ENCODE results near the gene HHIPL2. TPM values are rescaled to one million over a fixed set of nuclear protein-coding genes. Genes with fewer than 3 reads are reported as not detected.

HHIPL2 gene
- not detected for total RNA-seq

DNA sequence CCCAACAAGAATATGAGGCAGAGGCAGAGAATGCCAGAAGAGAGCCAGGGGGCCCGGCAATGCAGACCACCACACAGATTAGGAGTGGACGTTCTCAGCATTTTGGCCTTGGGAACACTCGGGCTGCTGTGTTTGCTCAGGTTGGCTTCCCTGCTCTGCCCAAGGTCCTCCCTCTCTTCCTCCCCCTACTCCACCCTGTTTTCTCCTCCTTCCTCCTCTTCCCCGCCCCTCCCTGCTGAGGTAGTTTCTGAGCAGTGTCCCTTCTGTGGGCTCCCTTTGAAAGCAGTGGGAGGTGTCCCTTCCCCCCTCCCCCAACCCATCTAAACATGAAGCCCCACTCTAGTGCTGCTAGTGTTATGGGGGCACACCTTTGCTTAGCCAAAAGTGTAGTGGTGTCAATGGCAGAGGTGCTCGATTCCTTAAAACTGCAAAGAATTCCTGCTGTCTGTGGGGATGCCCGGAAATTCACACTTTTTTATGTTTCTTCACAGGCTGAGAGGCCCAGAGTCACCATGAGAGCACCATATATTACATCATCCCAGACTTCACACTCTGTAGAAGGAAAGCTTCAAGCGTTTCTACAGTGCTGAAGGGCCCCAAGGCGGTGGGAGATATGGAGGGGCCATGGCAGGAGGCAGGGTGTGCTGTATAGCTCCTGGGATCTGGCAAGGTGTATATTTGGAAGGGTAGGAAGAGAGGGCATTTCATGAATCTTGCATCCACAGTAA is at the start of gene HHIPL2:
Gene HHIPL2 (minus strand): TSS at position 161 of the 728 bp plus-strand sequence. CDS start 60 bp downstream, at position 101.
- ChIA-PET POLR2A (no interaction called here), CTCF (interaction anchor here (1.4 kb wide), 1 partner anchor 86 kb away, joined by 4 read pairs; no protein-coding TSS in a partner anchor)
- Mint-ChIP-seq H3K9me3 (no peaks in the 10 kb centered on the region), H3K4me3 (no peak within 1 kb of the TSS), H3K27me3 (peaks cover 16% of the 10 kb centered on the region), H3K36me3 (ENCODE audit: low read depth) (no peaks in the 10 kb centered on the region), H3K27ac (no peak within 1 kb of the TSS), H3K4me1 (ENCODE audit: low read depth) (no peaks in the 10 kb centered on the region)
- intact Hi-C loops (cut with micrococcal nuclease): no loop called here
- no peak for DNase-seq
- TF ChIP-seq, protein P1, sequence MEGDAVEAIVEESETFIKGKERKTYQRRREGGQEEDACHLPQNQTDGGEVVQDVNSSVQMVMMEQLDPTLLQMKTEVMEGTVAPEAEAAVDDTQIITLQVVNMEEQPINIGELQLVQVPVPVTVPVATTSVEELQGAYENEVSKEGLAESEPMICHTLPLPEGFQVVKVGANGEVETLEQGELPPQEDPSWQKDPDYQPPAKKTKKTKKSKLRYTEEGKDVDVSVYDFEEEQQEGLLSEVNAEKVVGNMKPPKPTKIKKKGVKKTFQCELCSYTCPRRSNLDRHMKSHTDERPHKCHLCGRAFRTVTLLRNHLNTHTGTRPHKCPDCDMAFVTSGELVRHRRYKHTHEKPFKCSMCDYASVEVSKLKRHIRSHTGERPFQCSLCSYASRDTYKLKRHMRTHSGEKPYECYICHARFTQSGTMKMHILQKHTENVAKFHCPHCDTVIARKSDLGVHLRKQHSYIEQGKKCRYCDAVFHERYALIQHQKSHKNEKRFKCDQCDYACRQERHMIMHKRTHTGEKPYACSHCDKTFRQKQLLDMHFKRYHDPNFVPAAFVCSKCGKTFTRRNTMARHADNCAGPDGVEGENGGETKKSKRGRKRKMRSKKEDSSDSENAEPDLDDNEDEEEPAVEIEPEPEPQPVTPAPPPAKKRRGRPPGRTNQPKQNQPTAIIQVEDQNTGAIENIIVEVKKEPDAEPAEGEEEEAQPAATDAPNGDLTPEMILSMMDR (IDR thresholded peaks at IDR 0.05): no peak
- no peak for ATAC-seq

DNA sequence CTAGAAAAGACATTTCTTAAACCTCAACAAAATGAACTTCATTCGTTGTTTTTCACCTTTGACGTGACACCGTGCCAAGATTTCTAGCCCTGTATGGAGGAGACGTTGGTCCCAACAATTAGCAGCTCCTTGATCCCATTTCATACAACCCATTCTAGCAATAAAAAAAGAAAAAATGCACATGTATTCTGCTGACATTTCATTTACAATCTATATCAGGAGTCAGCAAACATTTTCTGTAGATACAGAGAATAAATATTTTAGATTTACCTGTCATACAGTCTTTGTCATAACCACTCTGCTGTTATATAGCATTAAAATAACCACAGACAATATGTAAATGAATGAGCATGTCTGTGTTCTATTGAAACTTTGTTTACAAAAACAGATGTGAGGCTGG is 48.8 kb upstream of the HHIPL2 start:
- Mint-ChIP-seq H3K4me1 (ENCODE audit: low read depth) (no peaks in the 10 kb centered on the region), H3K9me3 (peaks cover 4% of the 10 kb centered on the region), H3K36me3 (ENCODE audit: low read depth) (no peaks in the 10 kb centered on the region), H3K27ac (no peak overlapping the region), H3K27me3 (no peaks in the 10 kb centered on the region), H3K4me3 (no peak overlapping the region)
- no peak for ATAC-seq
- intact Hi-C loops (cut with micrococcal nuclease): no loop called here
- CTCF ChIA-PET: interaction anchor here (1.3 kb wide), 1 partner anchor 38 kb away, joined by 3 read pairs; no protein-coding TSS in a partner anchor
- TF ChIP-seq, protein P1 (IDR thresholded peaks at IDR 0.05): no peak
- DNase-seq: no peak
- POLR2A ChIA-PET: no interaction called here

DNA sequence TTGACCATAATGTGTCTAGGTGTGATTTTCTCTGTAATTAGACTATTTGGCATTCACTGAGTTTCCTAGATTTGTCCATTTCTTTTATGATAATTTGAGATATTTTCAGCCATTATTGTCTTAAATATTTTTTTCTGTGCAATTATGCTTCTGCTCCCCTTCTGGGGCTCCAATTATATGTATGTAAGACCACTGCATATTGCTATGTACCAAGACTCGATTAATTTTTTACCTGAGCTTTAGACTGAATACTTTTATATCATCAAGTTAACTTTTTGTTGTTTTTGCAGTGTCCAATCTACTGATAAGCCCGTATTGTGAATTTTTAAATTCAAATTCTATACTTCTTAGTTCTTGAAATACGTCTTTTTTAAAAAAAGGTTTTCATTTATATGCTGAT is 46.9 kb upstream of the HHIPL2 start:
- intact Hi-C loops (cut with micrococcal nuclease): no loop called here
- CTCF ChIA-PET: interaction anchor here (0.8 kb wide), 1 partner anchor 40 kb away, joined by 5 read pairs; no protein-coding TSS in a partner anchor
- Mint-ChIP-seq H3K4me3 (no peak overlapping the region), H3K4me1 (ENCODE audit: low read depth) (peaks cover 8% of the 10 kb centered on the region), H3K27ac (no peak overlapping the region), H3K36me3 (ENCODE audit: low read depth) (no peaks in the 10 kb centered on the region), H3K27me3 (no peaks in the 10 kb centered on the region), H3K9me3 (peaks cover 4% of the 10 kb centered on the region)
- no peak for DNase-seq
- TF ChIP-seq, protein P1 (IDR thresholded peaks at IDR 0.05): no peak
- POLR2A ChIA-PET: interaction anchor here (1.1 kb wide), 1 partner anchor 130 kb away, joined by 3 read pairs; no protein-coding TSS in a partner anchor
- no peak for ATAC-seq

DNA sequence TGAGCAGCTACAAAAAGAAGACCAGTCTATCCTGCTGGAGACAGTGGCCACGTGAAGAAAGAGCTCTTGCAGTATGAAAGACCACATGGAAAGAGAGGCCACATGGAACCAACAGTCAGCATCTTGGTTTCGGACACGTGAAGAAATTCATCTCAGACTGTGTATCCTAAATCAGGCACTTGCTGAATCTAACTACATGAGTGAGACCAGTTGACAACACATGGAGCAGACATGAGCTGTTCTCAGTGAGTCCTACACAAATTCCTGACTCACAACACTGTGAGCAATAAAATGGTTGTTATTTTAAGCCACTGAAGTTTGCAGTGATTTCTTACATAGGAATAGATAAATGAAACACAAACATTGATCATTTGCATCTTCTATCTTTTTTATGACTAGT is 44.3 kb upstream of the HHIPL2 start:
- peaks cover 4% of the 10 kb centered on the region for H3K9me3 Mint-ChIP-seq
- TF ChIP-seq, protein P1 (IDR thresholded peaks at IDR 0.05): no peak
- no peak for DNase-seq
- no peak overlapping the region for H3K4me3 Mint-ChIP-seq
- CTCF ChIA-PET: interaction anchor here (1.3 to 2.6 kb wide), 2 partner anchors 12 to 42 kb away, joined by 3 to 9 read pairs; no protein-coding TSS in a partner anchor
- ATAC-seq: no peak
- H3K27me3 Mint-ChIP-seq: no peaks in the 10 kb centered on the region
- intact Hi-C loops (cut with micrococcal nuclease): no loop called here
- POLR2A ChIA-PET: interaction anchor here (1.3 to 1.5 kb wide), 2 partner anchors 25 to 28 kb away, joined by 3 read pairs; no protein-coding TSS in a partner anchor
- H3K36me3 Mint-ChIP-seq (ENCODE audit: low read depth): peaks cover 18% of the 10 kb centered on the region
- H3K4me1 Mint-ChIP-seq (ENCODE audit: low read depth): peaks cover 27% of the 10 kb centered on the region
- H3K27ac Mint-ChIP-seq: no peak overlapping the region

Measured in activated CD8-positive, alpha-beta T cell treated with anti-CD3 and anti-CD28 coated beads for 36 hours (primary cell).